ENCODE results near the gene HOOK1.

The HOOK1 gene

GRCh38 chr1:59924653-59925052, 109.9 kb downstream of the HOOK1 start:
- TF ChIP-seq FOXP2 (optimal IDR thresholded peaks at IDR 0.05; ENCODE audit: borderline replicate concordance, extremely low read depth, extremely low read length, insufficient read depth) (no peak), TAF1 (IDR thresholded peaks at IDR 0.05; ENCODE audit: borderline replicate concordance, insufficient read depth, low read length) (no peak), POLR2AphosphoS5 (IDR thresholded peaks at IDR 0.05; ENCODE audit: low read depth, low read length) (no peak), SIN3A (IDR thresholded peaks at IDR 0.05; ENCODE audit: borderline replicate concordance, insufficient read depth, low read length) (no peak)
- TF ChIP-seq, protein P1, sequence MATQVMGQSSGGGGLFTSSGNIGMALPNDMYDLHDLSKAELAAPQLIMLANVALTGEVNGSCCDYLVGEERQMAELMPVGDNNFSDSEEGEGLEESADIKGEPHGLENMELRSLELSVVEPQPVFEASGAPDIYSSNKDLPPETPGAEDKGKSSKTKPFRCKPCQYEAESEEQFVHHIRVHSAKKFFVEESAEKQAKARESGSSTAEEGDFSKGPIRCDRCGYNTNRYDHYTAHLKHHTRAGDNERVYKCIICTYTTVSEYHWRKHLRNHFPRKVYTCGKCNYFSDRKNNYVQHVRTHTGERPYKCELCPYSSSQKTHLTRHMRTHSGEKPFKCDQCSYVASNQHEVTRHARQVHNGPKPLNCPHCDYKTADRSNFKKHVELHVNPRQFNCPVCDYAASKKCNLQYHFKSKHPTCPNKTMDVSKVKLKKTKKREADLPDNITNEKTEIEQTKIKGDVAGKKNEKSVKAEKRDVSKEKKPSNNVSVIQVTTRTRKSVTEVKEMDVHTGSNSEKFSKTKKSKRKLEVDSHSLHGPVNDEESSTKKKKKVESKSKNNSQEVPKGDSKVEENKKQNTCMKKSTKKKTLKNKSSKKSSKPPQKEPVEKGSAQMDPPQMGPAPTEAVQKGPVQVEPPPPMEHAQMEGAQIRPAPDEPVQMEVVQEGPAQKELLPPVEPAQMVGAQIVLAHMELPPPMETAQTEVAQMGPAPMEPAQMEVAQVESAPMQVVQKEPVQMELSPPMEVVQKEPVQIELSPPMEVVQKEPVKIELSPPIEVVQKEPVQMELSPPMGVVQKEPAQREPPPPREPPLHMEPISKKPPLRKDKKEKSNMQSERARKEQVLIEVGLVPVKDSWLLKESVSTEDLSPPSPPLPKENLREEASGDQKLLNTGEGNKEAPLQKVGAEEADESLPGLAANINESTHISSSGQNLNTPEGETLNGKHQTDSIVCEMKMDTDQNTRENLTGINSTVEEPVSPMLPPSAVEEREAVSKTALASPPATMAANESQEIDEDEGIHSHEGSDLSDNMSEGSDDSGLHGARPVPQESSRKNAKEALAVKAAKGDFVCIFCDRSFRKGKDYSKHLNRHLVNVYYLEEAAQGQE (IDR thresholded peaks at IDR 0.05; ENCODE audit: insufficient read depth in 1 of 2, low read depth in 2 of 2, low read length in 2 of 2) = no peak

All from PFSK-1 (cell line).